DMS153 treated with DMSO at 0.1 percent for 48 hours (cell line): ENCODE measurements around the gene ARG2.

Experiments
- DNase-seq: peaks from one replicate; lab custom pipeline; 2025; ENCODE audit not compliant: unreplicated experiment; lab: John Stamatoyannopoulos, UW

Gene ARG2

DNA sequence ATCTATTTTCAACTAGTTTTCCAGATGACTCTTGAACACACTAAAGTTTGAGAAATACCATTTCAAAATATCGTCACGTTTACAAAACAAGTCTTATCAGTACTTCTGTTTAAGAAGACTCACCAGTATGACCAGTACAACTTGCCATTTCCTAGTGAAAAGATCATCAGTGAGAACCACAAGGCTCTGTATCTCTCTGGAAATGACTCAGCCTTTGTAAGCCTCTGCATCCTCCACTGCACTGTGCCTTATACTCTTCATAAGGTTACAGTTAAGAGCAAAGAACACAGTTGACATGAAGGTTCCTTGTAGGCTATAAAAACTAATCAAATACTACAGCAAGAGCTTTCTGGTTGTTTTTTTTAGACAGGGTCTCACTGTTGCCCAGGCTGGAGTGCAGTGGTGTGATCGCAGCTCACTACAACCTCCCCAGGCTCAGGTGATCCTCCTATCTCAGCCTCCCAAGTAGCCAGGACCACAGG lies 60.4 kb downstream of the ARG2 start:
- no peak for DNase-seq

DNA sequence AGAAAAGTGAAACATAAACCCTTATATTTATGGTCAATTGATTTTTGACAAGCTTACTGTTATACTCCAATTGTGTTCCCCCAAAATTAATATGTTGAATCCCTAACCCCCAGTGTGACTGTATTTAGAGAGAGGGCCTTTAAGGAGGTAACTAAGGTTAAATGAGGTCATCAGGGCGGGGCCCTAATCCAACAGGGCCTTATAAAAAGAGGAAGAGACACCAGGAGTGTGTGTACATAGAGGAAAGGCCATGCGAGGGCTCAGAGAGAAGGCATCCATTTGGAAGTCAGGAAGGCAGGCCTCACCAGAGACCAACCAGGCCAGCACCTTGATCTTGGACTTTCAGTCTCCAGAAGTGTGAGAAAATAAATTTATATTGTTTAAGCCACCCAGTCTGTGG lies 61.2 kb downstream of the ARG2 start:
- DNase-seq = no peak

- DNase-seq = no peak
Observed at GRCh38 chr14:67683842-67684241, 64.1 kb downstream of the ARG2 start.

DNA sequence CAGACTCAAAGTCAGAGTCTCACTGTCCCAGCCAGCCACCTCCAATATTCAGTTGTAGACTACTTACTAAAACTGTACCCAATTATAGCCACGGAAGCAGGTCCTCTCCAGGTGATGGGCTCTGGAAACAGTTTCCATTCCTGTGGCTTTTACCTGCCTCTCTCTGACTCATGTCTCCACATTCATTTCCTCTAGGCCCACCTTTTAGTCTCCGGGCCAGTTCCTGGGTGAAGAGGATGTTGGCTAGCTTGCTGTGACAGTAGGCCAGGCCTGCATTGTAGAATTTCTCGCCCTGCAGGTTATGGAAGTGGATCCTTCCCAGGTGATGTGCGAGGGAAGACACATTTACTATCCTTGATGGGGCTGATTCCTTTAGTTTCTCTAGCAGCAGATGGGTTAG lies 70.3 kb downstream of the ARG2 start:
- DNase-seq = no peak

GRCh38 chr14:67694791-67695393 lies 75.2 kb downstream of the ARG2 start:
- DNase-seq = peak; percentile 74

DNA sequence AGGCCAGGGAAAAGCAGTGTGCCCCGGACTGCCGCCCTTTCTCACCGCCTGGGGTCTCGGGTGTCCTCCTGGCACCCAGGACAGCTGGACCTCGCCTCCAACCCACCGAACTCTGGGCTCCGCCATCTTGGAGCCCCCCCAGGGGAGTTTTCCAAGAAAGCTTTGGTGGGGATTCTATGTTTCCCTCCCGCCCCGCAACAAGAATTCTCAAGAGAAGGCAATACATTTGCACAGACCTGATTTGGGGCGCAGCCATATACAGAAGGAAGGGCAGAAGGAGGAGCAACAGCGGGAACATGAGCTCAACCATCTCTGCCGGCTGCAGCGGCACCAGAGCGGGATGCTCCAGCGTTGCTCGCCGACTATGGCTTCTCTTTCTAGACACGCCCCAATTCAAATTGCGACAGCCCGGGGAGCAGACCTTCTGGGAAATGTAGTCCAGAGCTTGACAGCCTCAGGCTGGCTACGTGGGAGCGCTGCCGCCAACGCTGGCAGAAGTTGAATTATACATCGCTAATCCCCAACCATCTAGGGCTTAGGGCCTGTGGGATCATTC lies 75.8 kb downstream of the ARG2 start, which contains the start of gene RDH11:
Gene RDH11 (minus strand): TSS at position 371 of the 556 bp plus-strand sequence. CDS start 61 bp downstream, at position 310.
- peak; percentile 82 for DNase-seq

GRCh38 chr14:67697006-67697405 lies 77.3 kb downstream of the ARG2 start:
- no peak for DNase-seq

DNA sequence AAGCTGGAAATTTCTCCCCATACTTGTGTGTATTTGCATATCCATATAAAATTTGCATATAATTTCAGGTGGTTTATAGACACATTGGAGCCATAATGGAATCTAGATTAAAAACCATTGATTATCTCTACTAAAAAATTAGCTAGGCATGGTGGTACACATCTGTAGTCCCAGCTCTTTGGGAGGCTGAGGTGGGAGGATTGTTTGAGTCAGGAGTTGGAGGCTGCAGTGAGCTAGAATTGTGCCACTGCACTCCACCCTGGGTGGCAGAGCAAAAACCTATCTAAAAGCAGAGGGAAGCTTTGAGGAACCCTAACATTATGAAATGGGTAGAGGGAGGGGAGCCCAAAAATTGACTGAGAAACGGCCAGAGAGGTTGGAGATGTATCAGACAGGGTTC lies 78.5 kb downstream of the ARG2 start:
- DNase-seq = no peak
